ENCODE measurements around the gene TCF12. TPM values are rescaled to one million over a fixed set of nuclear protein-coding genes. Genes with fewer than 3 reads are reported as not detected.

TCF12 gene
- total RNA-seq, 1 experiment from 2014 or later = 189 TPM

GRCh38 chr15:57019496-57020160 is 101.2 kb downstream of the TCF12 start:
- Histone ChIP-seq H3K27me3 (ENCODE audit: low read length) (no peaks in the 10 kb centered on the region), H3K4me2 (ENCODE audit: low read depth, low read length, poor library complexity, severe bottlenecking) (no peak overlapping the region), H3K79me2 (ENCODE audit: low read length) (peaks cover 91% of the 10 kb centered on the region), H3K4me1 (ENCODE audit: low read length) (peaks cover 8% of the 10 kb centered on the region), H3K36me3 (ENCODE audit: insufficient read depth, low read length) (0 out of 2 replicates have a peak, but pooled peaks cover 3% of the 10 kb centered on the region), H3K27ac (ENCODE audit: low read length) (no peak overlapping the region), H3K9me3 (ENCODE audit: low read length) (no peaks in the 10 kb centered on the region), H3K9me2 (replicated peaks; ENCODE audit: insufficient read depth, low read length) (no peaks in the 10 kb centered on the region), H4K20me1 (ENCODE audit: insufficient read depth, low read depth, low read length) (no peaks in the 10 kb centered on the region), H3K9ac (ENCODE audit: low read length) (no peak overlapping the region), H3K4me3 (ENCODE audit: low read length) (no peak overlapping the region), H2AFZ (ENCODE audit: low read length) (no peak overlapping the region)
- DNase-seq = no peak

- Histone ChIP-seq H3K9ac (ENCODE audit: low read length) (no peak overlapping the region), H2AFZ (ENCODE audit: low read length) (no peak overlapping the region), H3K4me2 (ENCODE audit: low read depth, low read length, poor library complexity, severe bottlenecking) (no peak overlapping the region), H3K4me1 (ENCODE audit: low read length) (peaks cover 8% of the 10 kb centered on the region), H3K4me3 (ENCODE audit: low read length) (no peak overlapping the region), H3K9me2 (replicated peaks; ENCODE audit: insufficient read depth, low read length) (no peaks in the 10 kb centered on the region), H3K27ac (ENCODE audit: low read length) (no peak overlapping the region), H3K36me3 (ENCODE audit: insufficient read depth, low read length) (0 out of 2 replicates have a peak, but pooled peaks cover 3% of the 10 kb centered on the region), H4K20me1 (ENCODE audit: insufficient read depth, low read depth, low read length) (0 out of 2 replicates have a peak, but pooled peaks cover 6% of the 10 kb centered on the region), H3K79me2 (ENCODE audit: low read length) (peaks cover 89% of the 10 kb centered on the region), H3K27me3 (ENCODE audit: low read length) (no peaks in the 10 kb centered on the region), H3K9me3 (ENCODE audit: low read length) (no peaks in the 10 kb centered on the region)
- no peak for DNase-seq
Observed at GRCh38 chr15:57025264-57025926, 107.0 kb downstream of the TCF12 start.

GRCh38 chr15:57026016-57026592 is 107.7 kb downstream of the TCF12 start:
- Histone ChIP-seq H3K9me3 (ENCODE audit: low read length) (no peaks in the 10 kb centered on the region), H3K27me3 (ENCODE audit: low read length) (no peaks in the 10 kb centered on the region), H2AFZ (ENCODE audit: low read length) (no peak overlapping the region), H4K20me1 (ENCODE audit: insufficient read depth, low read depth, low read length) (0 out of 2 replicates have a peak, but pooled peaks cover 6% of the 10 kb centered on the region), H3K9ac (ENCODE audit: low read length) (no peak overlapping the region), H3K79me2 (ENCODE audit: low read length) (peaks cover 88% of the 10 kb centered on the region), H3K36me3 (ENCODE audit: insufficient read depth, low read length) (0 out of 2 replicates have a peak, but pooled peaks cover 3% of the 10 kb centered on the region), H3K4me1 (ENCODE audit: low read length) (peaks cover 8% of the 10 kb centered on the region), H3K27ac (ENCODE audit: low read length) (no peak overlapping the region), H3K4me3 (ENCODE audit: low read length) (no peak overlapping the region), H3K4me2 (ENCODE audit: low read depth, low read length, poor library complexity, severe bottlenecking) (no peak overlapping the region), H3K9me2 (replicated peaks; ENCODE audit: insufficient read depth, low read length) (no peaks in the 10 kb centered on the region)
- no peak for DNase-seq

- peaks cover 7% of the 10 kb centered on the region for H3K4me1 ChIP-seq (ENCODE audit: low read length)
Observed at GRCh38 chr15:57027596-57027995, 109.2 kb downstream of the TCF12 start.

GRCh38 chr15:57028176-57028575 is 109.7 kb downstream of the TCF12 start:
- DNase-seq = no peak
- peaks cover 94% of the 10 kb centered on the region for H3K79me2 ChIP-seq (ENCODE audit: low read length)
- H3K9me3 ChIP-seq (ENCODE audit: low read length) = no peaks in the 10 kb centered on the region
- no peaks in the 10 kb centered on the region for H3K9me2 ChIP-seq (replicated peaks; ENCODE audit: insufficient read depth, low read length)
- 0 out of 2 replicates have a peak, but pooled peaks cover 6% of the 10 kb centered on the region for H4K20me1 ChIP-seq (ENCODE audit: insufficient read depth, low read depth, low read length)
- no peak overlapping the region for H3K4me3 ChIP-seq (ENCODE audit: low read length)
- H3K27me3 ChIP-seq (ENCODE audit: low read length) = no peaks in the 10 kb centered on the region
- no peak overlapping the region for H3K4me2 ChIP-seq (ENCODE audit: low read depth, low read length, poor library complexity, severe bottlenecking)
- H3K36me3 ChIP-seq (ENCODE audit: insufficient read depth, low read length) = no peaks in the 10 kb centered on the region
- peaks cover 1% of the 10 kb centered on the region for H3K4me1 ChIP-seq (ENCODE audit: low read length)
- no peak overlapping the region for H3K27ac ChIP-seq (ENCODE audit: low read length)
- no peak overlapping the region for H3K9ac ChIP-seq (ENCODE audit: low read length)
- no peak overlapping the region for H2AFZ ChIP-seq (ENCODE audit: low read length)

More at GRCh38 chr15:57027596-57027995, 109.2 kb downstream of the TCF12 start:
- Histone ChIP-seq H3K4me2 (ENCODE audit: low read depth, low read length, poor library complexity, severe bottlenecking) (no peak overlapping the region), H3K9me2 (replicated peaks; ENCODE audit: insufficient read depth, low read length) (no peaks in the 10 kb centered on the region), H2AFZ (ENCODE audit: low read length) (no peak overlapping the region), H3K9ac (ENCODE audit: low read length) (no peak overlapping the region), H3K27ac (ENCODE audit: low read length) (no peak overlapping the region), H3K79me2 (ENCODE audit: low read length) (peaks cover 94% of the 10 kb centered on the region), H3K4me3 (ENCODE audit: low read length) (no peak overlapping the region), H3K27me3 (ENCODE audit: low read length) (no peaks in the 10 kb centered on the region), H3K9me3 (ENCODE audit: low read length) (no peaks in the 10 kb centered on the region), H4K20me1 (ENCODE audit: insufficient read depth, low read depth, low read length) (0 out of 2 replicates have a peak, but pooled peaks cover 6% of the 10 kb centered on the region), H3K36me3 (ENCODE audit: insufficient read depth, low read length) (no peaks in the 10 kb centered on the region)
- no peak for DNase-seq

GRCh38 chr15:57030011-57030410 is 111.6 kb downstream of the TCF12 start:
- H3K4me2 ChIP-seq (ENCODE audit: low read depth, low read length, poor library complexity, severe bottlenecking) = no peak overlapping the region
- no peaks in the 10 kb centered on the region for H3K9me2 ChIP-seq (replicated peaks; ENCODE audit: insufficient read depth, low read length)
- no peaks in the 10 kb centered on the region for H3K27me3 ChIP-seq (ENCODE audit: low read length)
- 0 out of 2 replicates have a peak, but pooled peaks cover 6% of the 10 kb centered on the region for H4K20me1 ChIP-seq (ENCODE audit: insufficient read depth, low read depth, low read length)
- H3K79me2 ChIP-seq (ENCODE audit: low read length) = peaks cover 93% of the 10 kb centered on the region
- no peak overlapping the region for H3K9ac ChIP-seq (ENCODE audit: low read length)
- no peak overlapping the region for H3K27ac ChIP-seq (ENCODE audit: low read length)
- H3K36me3 ChIP-seq (ENCODE audit: insufficient read depth, low read length) = no peaks in the 10 kb centered on the region
- no peak overlapping the region for H3K4me3 ChIP-seq (ENCODE audit: low read length)
- H3K9me3 ChIP-seq (ENCODE audit: low read length) = no peaks in the 10 kb centered on the region
- H2AFZ ChIP-seq (ENCODE audit: low read length) = no peak overlapping the region
- no peak for DNase-seq
- H3K4me1 ChIP-seq (ENCODE audit: low read length) = no peaks in the 10 kb centered on the region

GRCh38 chr15:57031082-57031481 is 112.6 kb downstream of the TCF12 start:
- Histone ChIP-seq H3K9me2 (replicated peaks; ENCODE audit: insufficient read depth, low read length) (no peaks in the 10 kb centered on the region), H3K36me3 (ENCODE audit: insufficient read depth, low read length) (no peaks in the 10 kb centered on the region), H3K27me3 (ENCODE audit: low read length) (no peaks in the 10 kb centered on the region), H3K9ac (ENCODE audit: low read length) (no peak overlapping the region), H3K4me3 (ENCODE audit: low read length) (no peak overlapping the region), H3K4me1 (ENCODE audit: low read length) (peaks cover 10% of the 10 kb centered on the region), H3K27ac (ENCODE audit: low read length) (no peak overlapping the region), H3K4me2 (ENCODE audit: low read depth, low read length, poor library complexity, severe bottlenecking) (no peak overlapping the region), H3K9me3 (ENCODE audit: low read length) (no peaks in the 10 kb centered on the region), H2AFZ (ENCODE audit: low read length) (no peak overlapping the region), H3K79me2 (ENCODE audit: low read length) (peaks cover 93% of the 10 kb centered on the region), H4K20me1 (ENCODE audit: insufficient read depth, low read depth, low read length) (0 out of 2 replicates have a peak, but pooled peaks cover 6% of the 10 kb centered on the region)
- DNase-seq = no peak

DNA sequence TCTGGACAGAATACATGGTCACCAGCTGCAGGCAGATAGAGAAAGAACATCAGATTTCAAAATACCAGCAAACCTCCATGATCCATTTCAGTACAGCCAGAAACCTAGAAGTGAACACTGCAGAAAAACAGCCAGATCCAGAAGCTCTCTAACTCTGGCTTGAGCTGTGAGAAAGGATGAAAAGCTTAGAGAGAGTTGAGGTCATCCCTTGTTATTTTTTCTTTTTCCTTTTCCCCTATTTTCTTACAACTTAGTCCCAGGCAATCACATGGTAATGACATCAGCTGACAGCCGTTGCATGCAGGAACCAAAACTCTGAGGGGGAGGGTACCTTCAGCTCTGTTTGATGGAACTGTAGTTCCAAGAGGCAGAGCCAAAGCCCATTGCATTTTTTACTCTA is 113.2 kb downstream of the TCF12 start:
- Histone ChIP-seq H4K20me1 (ENCODE audit: insufficient read depth, low read depth, low read length) (0 out of 2 replicates have a peak, but pooled peaks cover 6% of the 10 kb centered on the region), H2AFZ (ENCODE audit: low read length) (no peak overlapping the region), H3K9me2 (replicated peaks; ENCODE audit: insufficient read depth, low read length) (no peaks in the 10 kb centered on the region), H3K4me3 (ENCODE audit: low read length) (no peak overlapping the region), H3K79me2 (ENCODE audit: low read length) (peaks cover 93% of the 10 kb centered on the region), H3K27ac (ENCODE audit: low read length) (no peak overlapping the region), H3K36me3 (ENCODE audit: insufficient read depth, low read length) (no peaks in the 10 kb centered on the region), H3K4me2 (ENCODE audit: low read depth, low read length, poor library complexity, severe bottlenecking) (no peak overlapping the region), H3K9ac (ENCODE audit: low read length) (no peak overlapping the region), H3K27me3 (ENCODE audit: low read length) (no peaks in the 10 kb centered on the region), H3K4me1 (ENCODE audit: low read length) (peaks cover 14% of the 10 kb centered on the region), H3K9me3 (ENCODE audit: low read length) (no peaks in the 10 kb centered on the region)
- DNase-seq = no peak
